Activated gamma-delta T cell treated with Interleukin-2 at 50 U/mL for 16 hours (primary cell): Measurements from ENCODE around the gene FBXO42.

Experiments
- DNase-seq: peaks from one replicate; pipeline ENCODE4 v3.0.0-alpha.2; 2020

The FBXO42 gene

GRCh38 chr1:16199700-16200099 is 152.6 kb downstream of the FBXO42 start:
- no peak for DNase-seq

- no peak for DNase-seq
These were observed 153.2 kb downstream of the FBXO42 start for GRCh38 chr1:16199157-16199501.

- no peak for DNase-seq
These were observed 153.7 kb downstream of the FBXO42 start for GRCh38 chr1:16198444-16199156.

- DNase-seq = no peak
These were observed 155.4 kb downstream of the FBXO42 start for GRCh38 chr1:16196874-16197273.
